Epithelial cell of esophagus (primary cell): ENCODE measurements around the gene ZNF511.
A peak's percentile ranks its signal among the peaks of the same experiment; 100 is the strongest.

Experiments used
- DNase-seq: peaks from one replicate; pipeline ENCODE4 v3.0.0; 2010; ENCODE audit warnings: low read depth
- H3K4me3 ChIP-seq: 2 replicates; pipeline ENCODE4 v1.5.1; 2011; ENCODE audit warnings: mild to moderate bottlenecking, low read length, control low read depth
- TF ChIP-seq, protein P1 (sequence below): IDR thresholded peaks from 2 replicates; pipeline ENCODE4 v1.5.1; 2011; ENCODE audit warnings: low read depth, mild to moderate bottlenecking, low read length, control low read depth, inconsistent platforms; ENCODE audit not compliant: insufficient read depth; ENCODE audit errors: missing control alignments

ZNF511 gene

DNA sequence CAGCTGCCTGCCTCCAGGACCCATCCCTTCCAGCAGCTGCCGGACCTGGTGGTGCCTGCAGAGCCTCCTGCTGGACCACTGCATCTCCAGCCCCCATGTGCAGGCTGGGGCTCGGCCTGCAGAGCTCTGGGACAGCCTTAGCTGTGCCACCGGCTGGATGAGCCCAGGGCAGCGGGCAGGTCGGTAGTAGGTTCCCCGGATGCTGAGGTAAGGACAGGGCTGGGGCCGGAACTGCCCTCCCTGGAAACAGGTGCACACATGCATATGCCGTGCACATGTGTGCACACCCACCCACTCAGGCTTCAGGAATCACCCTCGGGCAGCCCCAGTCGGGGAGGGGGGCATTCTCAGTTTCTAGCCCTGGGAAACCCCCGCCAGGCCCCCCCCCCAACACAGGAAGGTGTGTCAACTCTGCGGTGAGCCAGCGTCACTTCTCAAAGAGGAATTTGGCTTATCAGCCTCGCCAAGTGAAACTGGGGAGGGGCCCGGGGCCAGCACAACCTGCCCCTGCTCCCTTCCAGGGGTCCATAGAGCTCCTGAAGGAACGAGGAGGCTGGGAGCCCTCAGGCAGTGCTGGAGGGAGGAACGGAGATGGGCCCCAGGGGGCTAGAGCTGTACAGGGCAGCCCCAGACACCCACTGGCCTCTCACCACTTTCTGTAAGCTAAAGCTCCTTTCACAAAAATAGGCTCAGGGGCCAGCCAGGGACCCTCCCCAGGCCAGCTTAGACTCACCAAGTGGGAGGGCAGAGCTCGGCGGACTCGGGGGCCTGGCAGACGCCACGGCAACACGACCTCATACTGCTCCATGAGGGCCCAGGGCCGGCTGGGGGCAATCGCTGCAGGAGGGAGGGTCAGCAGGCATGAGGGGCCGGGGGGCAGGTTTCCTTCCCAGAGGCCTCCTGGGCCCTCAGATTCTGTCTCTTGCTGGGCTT lies 33.7 kb upstream of the ZNF511 start:
- TF ChIP-seq, protein P1, sequence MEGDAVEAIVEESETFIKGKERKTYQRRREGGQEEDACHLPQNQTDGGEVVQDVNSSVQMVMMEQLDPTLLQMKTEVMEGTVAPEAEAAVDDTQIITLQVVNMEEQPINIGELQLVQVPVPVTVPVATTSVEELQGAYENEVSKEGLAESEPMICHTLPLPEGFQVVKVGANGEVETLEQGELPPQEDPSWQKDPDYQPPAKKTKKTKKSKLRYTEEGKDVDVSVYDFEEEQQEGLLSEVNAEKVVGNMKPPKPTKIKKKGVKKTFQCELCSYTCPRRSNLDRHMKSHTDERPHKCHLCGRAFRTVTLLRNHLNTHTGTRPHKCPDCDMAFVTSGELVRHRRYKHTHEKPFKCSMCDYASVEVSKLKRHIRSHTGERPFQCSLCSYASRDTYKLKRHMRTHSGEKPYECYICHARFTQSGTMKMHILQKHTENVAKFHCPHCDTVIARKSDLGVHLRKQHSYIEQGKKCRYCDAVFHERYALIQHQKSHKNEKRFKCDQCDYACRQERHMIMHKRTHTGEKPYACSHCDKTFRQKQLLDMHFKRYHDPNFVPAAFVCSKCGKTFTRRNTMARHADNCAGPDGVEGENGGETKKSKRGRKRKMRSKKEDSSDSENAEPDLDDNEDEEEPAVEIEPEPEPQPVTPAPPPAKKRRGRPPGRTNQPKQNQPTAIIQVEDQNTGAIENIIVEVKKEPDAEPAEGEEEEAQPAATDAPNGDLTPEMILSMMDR, result no peak
- H3K4me3 ChIP-seq, result no peak overlapping the region
- DNase-seq, result peak; percentile 90

DNA sequence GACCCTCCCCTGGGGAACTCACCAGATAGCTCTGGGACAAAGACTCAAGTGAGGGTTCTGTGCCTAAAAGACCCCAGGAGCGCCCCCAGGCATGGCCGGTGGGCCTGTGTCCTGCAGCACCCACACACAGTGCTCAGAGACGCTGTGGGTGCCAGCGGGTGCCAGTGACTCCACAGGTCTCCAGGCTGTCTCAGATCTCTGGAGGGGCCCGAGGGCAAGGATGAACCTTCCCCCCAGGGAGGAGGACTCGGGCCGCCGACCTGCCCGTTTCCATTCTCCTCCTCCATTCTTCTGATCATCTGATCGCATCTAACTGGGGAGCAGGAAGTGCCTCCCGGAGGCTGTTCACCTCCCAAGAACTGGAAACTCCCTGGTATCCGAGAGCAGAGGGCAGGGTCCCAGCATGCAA lies 33.0 kb upstream of the ZNF511 start:
- TF ChIP-seq, protein P1, result no peak
- DNase-seq, result peak; percentile 46
- H3K4me3 ChIP-seq, result no peak overlapping the region

DNA sequence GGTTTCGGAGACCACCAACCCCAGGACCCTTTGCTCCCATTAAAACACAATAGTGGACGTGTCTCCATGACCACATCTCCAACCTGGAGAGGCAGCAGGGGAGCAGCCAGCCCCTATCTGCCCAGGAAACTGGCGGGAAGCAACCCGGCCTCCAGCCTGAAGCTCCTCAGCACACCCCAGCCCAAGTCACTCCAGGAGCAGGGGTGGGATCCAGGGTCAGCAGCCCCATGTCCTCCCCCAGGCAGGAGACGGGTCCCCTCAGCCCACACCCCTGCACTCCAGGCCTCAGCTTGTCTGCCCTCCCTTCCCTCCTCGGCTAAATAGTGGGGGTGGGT lies 32.6 kb upstream of the ZNF511 start:
- TF ChIP-seq, protein P1, result no peak
- no peak overlapping the region for H3K4me3 ChIP-seq
- DNase-seq, result no peak

DNA sequence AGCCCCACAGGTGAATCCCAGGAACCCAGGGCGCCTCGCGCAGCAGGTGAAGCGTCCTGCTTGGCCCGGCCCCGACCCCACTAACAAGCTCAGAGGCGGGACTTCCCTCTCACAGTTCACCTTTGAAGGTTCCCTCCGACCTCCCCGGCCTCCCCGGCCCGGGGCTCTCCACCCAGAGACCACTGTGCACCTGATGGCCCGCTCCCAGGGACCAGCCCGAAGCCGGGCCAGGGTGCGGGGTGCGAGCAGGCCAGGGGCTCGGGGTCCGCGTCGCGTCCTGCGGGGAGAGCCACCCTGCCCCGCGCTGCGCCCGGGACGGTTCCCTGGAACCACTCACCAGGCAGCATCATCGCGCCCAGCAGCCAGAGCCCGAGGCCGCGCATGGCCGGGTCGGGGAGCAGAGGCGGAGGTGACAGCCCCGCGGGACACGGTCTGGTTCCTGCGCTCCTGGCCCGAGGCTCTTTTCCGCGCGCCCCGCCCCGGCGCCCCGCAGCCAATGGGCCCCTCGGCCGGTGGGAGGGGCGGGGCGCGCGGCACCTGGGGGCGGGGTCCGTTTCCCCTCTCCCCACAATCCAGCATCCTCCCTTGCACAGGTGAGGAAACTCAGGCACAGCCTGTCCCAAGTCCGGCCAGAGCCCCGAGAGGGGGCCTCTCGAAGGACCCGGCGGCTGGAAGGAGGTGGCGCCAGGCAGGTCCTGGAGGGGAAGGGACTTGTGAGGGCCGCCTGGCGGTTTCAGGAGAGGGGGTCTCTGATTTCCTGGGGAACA lies 32.1 kb upstream of the ZNF511 start, which contains the start of gene ADAM8:
ADAM8 (minus strand) TSS at position 434 of the 767 bp plus-strand sequence; CDS start at position 383, 51 bp downstream.
- TF ChIP-seq, protein P1, result no peak
- H3K4me3 ChIP-seq, result peak within 1 kb of the TSS; percentile 5
- peak; percentile 51 for DNase-seq

DNA sequence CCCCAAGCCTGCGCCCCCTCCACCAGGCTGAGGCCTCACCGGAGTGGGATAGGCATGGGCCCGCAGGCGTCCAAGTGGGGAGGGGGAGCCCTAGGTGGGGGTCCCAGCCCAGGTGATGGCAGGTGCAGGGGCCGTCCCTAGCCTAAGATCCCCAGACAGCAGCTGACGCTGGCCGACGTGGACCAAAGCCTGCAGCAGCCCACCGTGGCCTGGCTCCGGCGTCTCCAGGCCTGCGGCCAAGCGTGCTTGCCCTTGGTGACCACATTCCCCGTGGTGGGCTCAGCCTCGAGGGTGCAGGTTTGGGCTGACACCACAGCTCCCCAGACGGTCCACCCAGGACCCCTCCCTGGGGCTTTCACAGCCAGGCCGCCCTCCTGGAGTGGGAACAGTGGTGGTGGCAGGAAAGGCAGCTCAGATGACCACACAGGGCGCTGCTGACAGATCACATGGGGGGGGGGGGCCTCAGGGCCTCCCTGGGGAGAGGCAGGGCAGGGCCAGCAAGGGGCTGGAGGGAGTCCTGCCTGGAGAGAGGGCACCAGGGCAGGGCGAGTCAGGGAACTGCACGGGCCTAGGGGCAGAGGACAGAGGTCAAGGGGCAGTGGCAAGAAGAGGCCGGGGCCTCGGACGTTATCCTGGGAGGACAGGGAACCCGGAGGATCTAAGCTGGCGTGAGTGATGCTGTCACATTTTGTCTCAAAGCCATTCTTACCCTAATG lies 31.3 kb upstream of the ZNF511 start:
- no peak overlapping the region for H3K4me3 ChIP-seq
- no peak for DNase-seq
- TF ChIP-seq, protein P1, result no peak

DNA sequence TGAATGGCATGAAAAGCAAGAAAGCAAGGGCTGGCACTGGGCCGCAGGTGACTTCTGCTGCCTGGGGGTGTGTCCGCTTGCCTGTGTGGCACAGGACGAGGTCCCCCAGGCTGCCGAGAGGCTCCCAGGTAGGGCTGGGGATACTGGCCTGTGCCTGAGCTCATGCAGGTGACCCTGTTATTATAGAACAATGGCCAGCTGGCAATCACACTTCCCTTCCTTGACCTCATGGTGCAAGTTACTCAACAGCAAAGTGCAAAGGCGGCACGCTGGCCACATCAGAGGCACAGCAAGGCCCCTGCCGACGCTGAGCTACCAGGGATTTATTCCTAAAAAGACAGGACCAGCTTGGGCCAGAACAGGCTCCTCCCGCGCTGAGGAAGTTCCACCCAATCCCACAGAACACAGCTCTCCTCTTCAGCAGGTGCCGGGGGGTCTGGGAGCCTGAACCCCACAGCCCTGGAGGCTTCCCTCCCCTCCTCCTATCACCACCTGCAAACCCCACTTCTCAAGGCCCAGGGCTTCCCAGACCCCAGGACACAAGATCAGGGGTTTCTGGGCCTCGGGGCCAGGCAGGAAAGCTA lies 30.6 kb upstream of the ZNF511 start:
- no peak overlapping the region for H3K4me3 ChIP-seq
- TF ChIP-seq, protein P1, result no peak
- DNase-seq, result no peak
